H9 (cell line): Measurements from ENCODE around the gene AMBRA1. TPM values are rescaled to one million over a fixed set of nuclear protein-coding genes. Genes with fewer than 3 reads are reported as not detected.

Experiments used
- DNase-seq: peaks from one replicate; pipeline ENCODE4 v3.0.0-alpha.2; 2017
- H2AFZ ChIP-seq: one replicate; pipeline ENCODE4 v1.6.1; 2013; ENCODE audit warnings: mild to moderate bottlenecking, low read length, control low read depth, moderate library complexity
- H2AK5ac ChIP-seq: 2 replicates; pipeline ENCODE4 v1.6.1; 2013; ENCODE audit warnings: low read length, control low read depth, mixed read lengths; ENCODE audit not compliant: insufficient read length
- H2BK120ac ChIP-seq: one replicate; pipeline ENCODE4 v1.6.1; 2013; ENCODE audit warnings: low read depth, mild to moderate bottlenecking, low read length, control low read depth, inconsistent platforms; ENCODE audit not compliant: poor library complexity, severe bottlenecking
- H2BK12ac ChIP-seq: 2 replicates; pipeline ENCODE4 v1.6.1; 2013; ENCODE audit warnings: low read length, control low read depth, mixed read lengths, low read depth; ENCODE audit not compliant: insufficient read length
- H2BK15ac ChIP-seq: 2 replicates; pipeline ENCODE4 v1.6.1; 2013; ENCODE audit warnings: low read depth, low read length, control low read depth
- H2BK20ac ChIP-seq: one replicate; pipeline ENCODE4 v1.6.1; 2013; ENCODE audit warnings: low read depth, mild to moderate bottlenecking, low read length, control low read depth, inconsistent platforms; ENCODE audit not compliant: poor library complexity, severe bottlenecking
- H2BK5ac ChIP-seq: 2 replicates; pipeline ENCODE4 v1.6.1; 2013; ENCODE audit warnings: low read length, control low read depth, mixed read lengths; ENCODE audit not compliant: insufficient read length
- H3K14ac ChIP-seq: 2 replicates; pipeline ENCODE4 v1.6.1; 2013; ENCODE audit warnings: low read length, control low read depth; ENCODE audit not compliant: insufficient read depth
- H3K18ac ChIP-seq: 2 replicates; pipeline ENCODE4 v1.6.1; 2013; ENCODE audit warnings: low read depth, mild to moderate bottlenecking, mixed read lengths, low read length, control low read depth; ENCODE audit not compliant: insufficient read length
- H3K23ac ChIP-seq: 2 replicates; pipeline ENCODE4 v1.6.1; 2013; ENCODE audit warnings: low read length, control low read depth, mixed read lengths, low read depth; ENCODE audit not compliant: insufficient read length
- H3K23me2 ChIP-seq: 2 replicates; pipeline ENCODE4 v1.6.1; 2013; ENCODE audit warnings: low read depth, mild to moderate bottlenecking, mixed read lengths, low read length, control low read depth; ENCODE audit not compliant: insufficient read length, poor library complexity, severe bottlenecking
- H3K27ac ChIP-seq: 2 replicates; pipeline ENCODE4 v1.5.1; 2013; ENCODE audit warnings: low read length, control low read depth, mixed read lengths, low read depth; ENCODE audit not compliant: insufficient read length
- H3K27me3 ChIP-seq: 2 replicates; pipeline ENCODE4 v1.6.1; 2013; ENCODE audit warnings: low read length, control low read depth, inconsistent platforms; ENCODE audit not compliant: insufficient read depth
- H3K4ac ChIP-seq: 2 replicates; pipeline ENCODE4 v1.6.1; 2013; ENCODE audit warnings: low read depth, mild to moderate bottlenecking, control low read depth, inconsistent platforms, low read length, moderate library complexity
- H3K4me1 ChIP-seq: 2 replicates; pipeline ENCODE4 v1.6.1; 2013; ENCODE audit warnings: low read length, control low read depth, inconsistent platforms; ENCODE audit not compliant: insufficient read depth
- H3K4me2 ChIP-seq: 2 replicates; pipeline ENCODE4 v1.6.1; 2013; ENCODE audit warnings: low read length, control low read depth, mixed read lengths; ENCODE audit not compliant: insufficient read length, insufficient read depth
- H3K56ac ChIP-seq: 2 replicates; pipeline ENCODE4 v1.6.1; 2013; ENCODE audit warnings: low read depth, mild to moderate bottlenecking, mixed read lengths, low read length, control low read depth; ENCODE audit not compliant: insufficient read length
- H3K79me1 ChIP-seq: 2 replicates; pipeline ENCODE4 v1.6.1; 2013; ENCODE audit warnings: low read depth, mild to moderate bottlenecking, moderate library complexity, low read length, control low read depth, inconsistent platforms; ENCODE audit not compliant: insufficient read depth, poor library complexity, severe bottlenecking
- H3K79me2 ChIP-seq: 2 replicates; pipeline ENCODE4 v1.6.1; 2013; ENCODE audit warnings: low read length, control low read depth, inconsistent platforms; ENCODE audit not compliant: insufficient read depth
- H3K9ac ChIP-seq: 2 replicates; pipeline ENCODE4 v1.6.1; 2013; ENCODE audit warnings: low read length, control low read depth, mixed read lengths; ENCODE audit not compliant: insufficient read length; ENCODE audit errors: extremely low read depth
- H3K9me3 ChIP-seq: one replicate; pipeline ENCODE4 v1.6.1; 2013; ENCODE audit warnings: low read depth, low read length, inconsistent platforms; ENCODE audit not compliant: control insufficient read depth
- H3T11ph ChIP-seq: one replicate; pipeline ENCODE4 v1.6.1; 2013; ENCODE audit warnings: mild to moderate bottlenecking, low read length, control low read depth, inconsistent platforms
- H4K20me1 ChIP-seq: one replicate; pipeline ENCODE4 v1.6.1; 2013; ENCODE audit not compliant: control insufficient read depth, insufficient read length, insufficient read depth
- H4K5ac ChIP-seq: 2 replicates; pipeline ENCODE4 v1.6.1; 2013; ENCODE audit warnings: low read depth, mild to moderate bottlenecking, mixed read lengths, low read length, control low read depth; ENCODE audit not compliant: insufficient read length
- H4K8ac ChIP-seq: replicated peaks from 2 replicates; pipeline ENCODE4 v1.6.1; 2013; ENCODE audit warnings: low read length, control low read depth, mixed read lengths, low read depth; ENCODE audit not compliant: insufficient read length
- H4K91ac ChIP-seq: 2 replicates; pipeline ENCODE4 v1.6.1; 2013; ENCODE audit warnings: low read depth, mild to moderate bottlenecking, moderate library complexity, mixed read lengths, low read length, control low read depth; ENCODE audit not compliant: insufficient read length
- H3K27ac Mint-ChIP-seq, 3 experiments: 2 replicates in 2 of 3; 3 replicates in 1 of 3; pipeline ENCODE4 v1.8.0; 2020 to 2021; ENCODE audit warnings: mixed read lengths in 3 of 3, mild to moderate bottlenecking in 1 of 3, moderate library complexity in 1 of 3
- H3K27me3 Mint-ChIP-seq: 2 replicates; pipeline ENCODE4 v1.8.0; 2021; ENCODE audit warnings: low read depth, mild to moderate bottlenecking, moderate library complexity, mixed read lengths
- H3K36me3 Mint-ChIP-seq, 3 experiments: 2 replicates in 2 of 3; 3 replicates in 1 of 3; pipeline ENCODE4 v1.8.0; 2020 to 2021; ENCODE audit warnings: low read depth in 3 of 3, mixed read lengths in 3 of 3; ENCODE audit not compliant: insufficient read depth in 1 of 3
- H3K4me1 Mint-ChIP-seq, 2 experiments: 2 replicates each; pipeline ENCODE4 v1.8.0; 2020; ENCODE audit warnings: mixed read lengths in 2 of 2
- H3K4me3 Mint-ChIP-seq, 2 experiments: 2 replicates in 1 of 2; 3 replicates in 1 of 2; pipeline ENCODE4 v1.8.0; 2020 to 2021; ENCODE audit warnings: mild to moderate bottlenecking in 2 of 2, mixed read lengths in 2 of 2, moderate library complexity in 1 of 2
- H3K9me3 Mint-ChIP-seq, 2 experiments: 2 replicates in 1 of 2; 3 replicates in 1 of 2; pipeline ENCODE4 v1.8.0; 2020; ENCODE audit warnings: mild to moderate bottlenecking in 2 of 2, mixed read lengths in 2 of 2, moderate library complexity in 1 of 2
- CTCF ChIP-seq: fragments of 200-600 bp; sonication (generic); conservative IDR thresholded peaks from 3 replicates; pipeline ENCODE4 v1.8.0; 2021; ENCODE audit warnings: antibody characterized with exemption, mild to moderate bottlenecking
- WGBS: extraction: QIAGEN DNeasy Blood & Tissue Kit; methylation state at CpG from one replicate; pipeline ENCODE4 v1.1.7; 2013; ENCODE audit warnings: missing lambda C conversion rate, low lambda C conversion rate, mixed read lengths; ENCODE audit not compliant: insufficient read length; ENCODE audit errors: extremely low coverage; 5-methylcytosine and 5-hydroxymethylcytosine counted together
- total RNA-seq: library from RNA; stranded (reverse); gene quantifications from 2 replicates; pipeline ENCODE4 v1.2.1, GENCODE V29; 2021

The AMBRA1 gene
- total RNA-seq, 1 experiment from 2014 or later: 37.5 TPM

GRCh38 chr11:46475051-46475925 is 118.5 kb downstream of the AMBRA1 start:
- H3K56ac ChIP-seq: no peak overlapping the region
- no peaks in the 10 kb centered on the region for H3K23me2 ChIP-seq
- no peak overlapping the region for H3K23ac ChIP-seq
- H2AFZ ChIP-seq: no peak overlapping the region
- Mint-ChIP-seq H3K4me3 (no peak overlapping the region), H3K27ac (no peak overlapping the region), H3K9me3 (no peaks in the 10 kb centered on the region), H3K4me1 (no peaks in the 10 kb centered on the region), H3K27me3 (no peaks in the 10 kb centered on the region), H3K36me3 (no peaks in the 10 kb centered on the region)
- H2BK120ac ChIP-seq: no peak overlapping the region
- H3K4me2 ChIP-seq: no peak overlapping the region
- no peak overlapping the region for H2AK5ac ChIP-seq
- no peak overlapping the region for H3K4ac ChIP-seq
- no peaks in the 10 kb centered on the region for H3K27me3 ChIP-seq
- H2BK5ac ChIP-seq: no peak overlapping the region
- H4K91ac ChIP-seq: no peak overlapping the region
- no peak overlapping the region for H3K18ac ChIP-seq
- no peak overlapping the region for H2BK20ac ChIP-seq
- no peak overlapping the region for H4K5ac ChIP-seq
- H2BK15ac ChIP-seq: no peak overlapping the region
- H4K20me1 ChIP-seq: no peaks in the 10 kb centered on the region
- WGBS: no CpG with 5 or more reads among the region's 7 CpGs
- H4K8ac ChIP-seq: no peak overlapping the region
- H3K9ac ChIP-seq: no peak overlapping the region
- no peaks in the 10 kb centered on the region for H3K9me3 ChIP-seq
- H2BK12ac ChIP-seq: no peak overlapping the region
- H3T11ph ChIP-seq: no peak overlapping the region
- no peaks in the 10 kb centered on the region for H3K4me1 ChIP-seq
- no peaks in the 10 kb centered on the region for H3K79me2 ChIP-seq
- no peak for TF ChIP-seq CTCF
- DNase-seq: no peak
- H3K14ac ChIP-seq: no peak overlapping the region
- H3K27ac ChIP-seq: no peak overlapping the region
- H3K79me1 ChIP-seq: no peaks in the 10 kb centered on the region
